22Rv1 (cell line): Measurements from ENCODE around the gene ZDHHC1.
A peak's percentile ranks its signal among the peaks of the same experiment; 100 is the strongest.

Source experiments
- H3K27ac ChIP-seq: fragments of 450-650 bp; 2 replicates; pipeline ENCODE4 v1.5.1; 2017
- CTCF ChIP-seq: fragments of 450-650 bp; IDR thresholded peaks from 2 replicates; pipeline ENCODE4 v1.5.1; 2017; ENCODE audit warnings: mild to moderate bottlenecking
- ZFX ChIP-seq: fragments of 450-650 bp; IDR thresholded peaks from 2 replicates; pipeline ENCODE4 v1.6.1; 2017; ENCODE audit warnings: antibody characterized with exemption, borderline replicate concordance

ZDHHC1 gene

GRCh38 chr16:67395458-67396158 lies 20.7 kb downstream of the ZDHHC1 start:
- TF ChIP-seq ZFX (no peak), CTCF (no peak)
- peak overlapping the region; percentile 25; the same call in 1 of the 2 replicates for H3K27ac ChIP-seq

- no peak overlapping the region for H3K27ac ChIP-seq
- TF ChIP-seq CTCF: no peak
- TF ChIP-seq ZFX: no peak
Observed at GRCh38 chr16:67395105-67395457, 21.2 kb downstream of the ZDHHC1 start.

GRCh38 chr16:67394155-67395104 lies 21.8 kb downstream of the ZDHHC1 start:
- TF ChIP-seq CTCF (no peak), ZFX (no peak)
- H3K27ac ChIP-seq: no peak overlapping the region

- TF ChIP-seq ZFX (no peak), CTCF (no peak)
- H3K27ac ChIP-seq: no peak overlapping the region
Observed at GRCh38 chr16:67393788-67394154, 22.5 kb downstream of the ZDHHC1 start.

GRCh38 chr16:67393111-67393787 lies 23.0 kb downstream of the ZDHHC1 start, which contains the start of gene TPPP3:
TSS of gene TPPP3 (minus strand) at chr16:67393498. CDS start at chr16:67391111, 2,387 bp downstream.
- no peak for TF ChIP-seq ZFX
- peak; percentile 80 for TF ChIP-seq CTCF
- H3K27ac ChIP-seq: no peak within 1 kb of the TSS

GRCh38 chr16:67392301-67393059 lies 23.8 kb downstream of the ZDHHC1 start:
- no peak for TF ChIP-seq ZFX
- TF ChIP-seq CTCF: no peak
- H3K27ac ChIP-seq: no peak overlapping the region
